GM18517 (cell line): ENCODE measurements around the gene ESYT2.

ENCODE experiments used
- ATAC-seq: cut with Tn5 transposase; IDR thresholded peaks from one replicate; pipeline ENCODE4 v1.9.1; 2021; ENCODE audit warnings: mild to moderate bottlenecking, moderate library complexity; ENCODE audit not compliant: unreplicated experiment

The ESYT2 gene

DNA sequence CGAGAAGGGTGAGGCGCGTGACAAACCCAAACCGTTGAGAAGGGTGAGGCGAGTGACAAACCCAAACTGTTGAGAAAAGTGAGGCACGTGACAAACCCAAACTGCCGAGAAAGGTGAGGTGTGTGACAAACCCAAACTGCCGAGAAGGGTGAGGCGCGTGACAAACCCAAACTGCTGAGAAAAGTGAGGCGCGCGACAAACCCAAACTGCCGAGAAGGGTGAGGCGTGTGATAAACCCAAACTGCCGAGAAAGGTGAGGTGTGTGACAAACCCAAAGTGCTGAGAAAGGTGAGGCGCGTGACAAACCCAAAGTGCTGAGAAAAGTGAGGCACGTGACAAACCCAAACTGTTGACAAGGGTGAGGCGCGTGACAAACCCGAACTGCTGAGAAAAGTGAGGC is 25.0 kb downstream of the ESYT2 start:
- ATAC-seq: no peak

DNA sequence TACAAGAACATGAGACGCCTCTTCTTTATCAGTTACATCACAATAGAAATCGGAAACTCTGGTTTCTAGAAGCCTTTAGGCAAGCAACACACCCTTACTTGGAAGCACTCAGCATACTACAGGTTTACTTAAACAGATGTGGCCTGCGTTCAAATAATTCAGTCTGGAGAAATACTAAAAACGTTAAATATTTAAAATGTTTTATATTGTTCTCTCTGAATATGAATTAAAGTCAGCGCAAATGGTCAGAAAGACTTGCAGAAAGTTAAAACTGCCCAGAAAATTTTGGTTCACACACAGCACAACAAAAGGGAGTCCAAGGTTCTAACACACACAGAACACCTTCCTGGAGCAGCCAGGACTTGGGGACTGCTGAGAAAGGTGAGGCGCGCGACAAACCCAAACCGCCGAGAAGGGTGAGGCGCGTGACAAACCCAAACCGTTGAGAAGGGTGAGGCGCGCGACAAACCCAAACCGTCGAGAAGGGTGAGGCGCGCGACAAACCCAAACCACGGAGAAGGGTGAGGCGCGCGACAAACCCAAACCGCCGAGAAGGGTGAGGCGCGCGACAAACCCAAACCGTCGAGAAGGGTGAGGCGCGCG is 25.8 kb downstream of the ESYT2 start:
- no peak for ATAC-seq

DNA sequence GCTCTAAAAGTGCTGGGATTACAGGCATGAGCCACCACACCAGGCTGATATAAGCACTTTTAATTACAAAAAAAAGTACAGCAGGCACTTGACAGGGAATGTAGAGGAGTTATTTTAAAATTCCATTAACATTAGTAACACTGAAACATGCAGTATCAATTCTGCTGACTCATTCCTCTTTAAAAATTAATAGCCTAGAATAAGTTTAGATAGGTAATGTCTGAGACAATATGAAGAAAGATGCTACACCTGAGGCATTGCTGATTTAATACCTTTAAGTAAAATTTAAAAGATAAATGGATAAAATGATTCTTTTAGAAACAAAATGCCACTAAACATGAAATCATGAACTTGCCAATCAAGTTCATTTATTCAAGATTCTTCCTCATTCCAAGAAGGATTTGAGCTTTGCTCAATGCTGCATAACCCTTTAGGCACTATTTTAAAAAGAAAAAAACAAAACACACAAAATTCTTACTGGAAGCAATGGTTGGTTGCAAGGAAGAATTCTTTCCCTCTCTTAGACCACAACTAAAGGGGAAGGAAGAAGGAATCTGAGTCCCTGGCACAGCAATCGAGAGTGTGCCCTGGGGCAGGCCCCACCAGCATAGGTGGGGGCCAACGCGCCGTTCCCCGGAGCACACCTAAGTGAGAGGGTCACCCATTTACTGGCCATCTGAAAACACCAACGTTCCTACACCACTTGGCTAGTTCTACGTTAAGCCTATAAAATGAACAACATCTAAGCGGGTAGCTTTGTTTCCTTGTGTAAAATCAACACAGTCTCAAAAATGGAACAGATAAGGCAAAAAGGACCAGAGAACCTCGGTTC is 26.6 kb downstream of the ESYT2 start:
- ATAC-seq: no peak

DNA sequence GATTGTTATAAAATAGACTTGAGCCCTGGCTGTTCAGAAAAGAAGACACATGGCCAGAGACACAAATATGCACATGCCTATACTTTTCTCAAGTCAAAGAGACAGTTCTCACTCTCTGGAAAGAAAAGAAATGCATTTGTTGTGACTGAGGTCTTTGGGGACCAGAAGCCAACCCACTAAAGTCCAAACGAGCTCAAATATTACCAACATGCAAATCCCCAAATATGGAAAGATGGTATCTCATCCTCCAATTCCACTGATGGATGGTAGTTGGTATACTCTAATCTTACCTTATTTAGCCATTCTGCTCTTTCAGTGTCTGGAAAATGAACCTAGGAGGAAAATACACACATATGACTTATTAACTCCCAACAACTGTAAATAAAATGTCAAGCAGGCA is 30.6 kb downstream of the ESYT2 start:
- no peak for ATAC-seq

DNA sequence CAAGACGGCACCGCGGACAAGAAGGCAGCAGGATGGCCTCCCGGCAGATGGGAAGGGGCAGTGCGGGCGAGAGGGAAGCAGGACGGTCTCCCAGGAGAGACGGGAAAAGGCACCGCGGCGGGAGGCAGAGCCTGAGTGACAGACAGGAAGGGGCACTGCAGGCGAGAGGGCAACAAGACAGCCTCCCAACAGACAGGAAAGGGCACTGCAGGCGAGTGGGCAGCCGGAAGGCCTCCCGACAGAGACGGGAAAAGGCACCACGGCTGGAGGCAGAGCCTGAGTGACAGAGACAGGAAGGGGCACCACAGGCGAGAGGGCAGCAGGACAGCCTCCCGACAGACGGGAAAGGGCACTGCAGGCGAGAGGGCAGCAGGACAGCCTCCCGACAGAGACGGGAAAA is 32.6 kb downstream of the ESYT2 start:
- ATAC-seq: no peak

DNA sequence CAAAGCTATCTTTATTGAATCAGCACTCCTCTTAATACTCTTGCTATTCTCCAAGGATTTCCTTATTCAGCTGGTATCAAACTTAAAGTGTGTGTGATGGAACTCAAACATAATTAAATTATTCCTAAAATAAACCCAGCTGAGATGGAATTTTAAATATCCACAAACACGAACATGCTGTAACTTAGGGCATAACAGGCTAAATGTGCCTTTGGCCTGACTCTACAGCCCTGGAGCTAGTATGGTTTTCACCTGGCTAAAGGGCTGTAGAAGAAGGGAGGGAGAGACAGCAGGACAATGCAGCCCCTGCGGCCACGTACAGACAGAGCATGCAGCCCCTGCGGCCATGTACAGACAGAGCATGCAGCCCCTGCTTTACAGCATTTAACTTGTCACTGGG is 34.0 kb downstream of the ESYT2 start:
- ATAC-seq: no peak

DNA sequence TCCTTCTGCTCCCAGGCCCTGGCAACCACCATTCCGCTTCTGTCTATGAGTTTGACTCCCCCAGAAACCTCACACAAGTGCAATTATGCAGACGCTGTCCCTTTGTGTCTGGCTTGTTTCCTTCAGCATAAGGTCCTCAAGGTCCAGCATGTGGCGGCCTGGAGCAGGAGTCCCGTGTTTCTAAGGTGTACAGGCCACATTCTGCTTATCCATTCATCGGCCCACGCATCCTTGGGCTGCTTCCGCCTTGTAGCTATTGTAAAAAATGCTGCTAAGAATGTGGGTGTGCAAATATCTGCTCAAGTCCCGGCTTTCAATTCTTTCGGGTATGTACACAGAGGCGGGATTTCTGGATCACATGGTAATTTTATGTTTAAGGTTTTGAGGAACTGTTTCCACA is 38.2 kb downstream of the ESYT2 start:
- ATAC-seq: no peak

DNA sequence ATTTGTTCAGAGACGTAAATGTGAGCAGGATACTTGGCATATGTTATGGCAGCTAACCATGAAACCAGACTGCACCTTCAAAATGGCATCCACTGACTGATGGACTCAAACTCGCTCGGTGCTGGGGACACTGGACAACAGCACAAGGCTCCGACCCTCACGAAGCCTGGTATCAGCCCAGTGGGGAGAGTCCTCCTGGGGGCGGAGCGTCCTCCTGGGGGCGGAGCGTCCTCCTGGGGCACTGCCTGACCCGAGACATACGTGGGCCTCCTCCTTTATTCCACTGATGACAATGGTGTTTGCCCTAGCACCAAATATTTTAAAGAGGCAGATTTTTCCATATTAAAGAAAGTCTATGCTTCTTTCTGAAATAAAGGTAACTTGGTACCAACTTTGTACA is 39.5 kb downstream of the ESYT2 start:
- no peak for ATAC-seq

DNA sequence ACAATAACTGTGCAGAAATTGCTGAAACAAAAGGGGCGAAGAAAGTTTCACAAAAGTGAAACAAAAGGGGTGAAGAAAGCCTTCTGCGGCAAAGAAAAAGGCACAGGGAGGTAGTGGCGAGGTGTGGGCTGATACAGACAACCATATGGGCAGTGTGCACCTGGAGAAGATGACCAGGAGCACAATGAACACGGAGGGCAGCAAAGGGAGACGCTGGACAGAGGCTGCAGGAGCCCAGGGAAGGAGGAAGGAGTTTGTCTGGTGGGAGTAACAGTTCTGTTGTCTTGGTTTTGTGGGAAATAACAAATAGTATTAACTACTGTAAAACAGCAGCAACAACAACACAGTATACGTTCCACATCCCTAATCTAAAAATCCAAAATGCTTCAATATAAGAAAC is 42.4 kb downstream of the ESYT2 start:
- ATAC-seq: no peak

DNA sequence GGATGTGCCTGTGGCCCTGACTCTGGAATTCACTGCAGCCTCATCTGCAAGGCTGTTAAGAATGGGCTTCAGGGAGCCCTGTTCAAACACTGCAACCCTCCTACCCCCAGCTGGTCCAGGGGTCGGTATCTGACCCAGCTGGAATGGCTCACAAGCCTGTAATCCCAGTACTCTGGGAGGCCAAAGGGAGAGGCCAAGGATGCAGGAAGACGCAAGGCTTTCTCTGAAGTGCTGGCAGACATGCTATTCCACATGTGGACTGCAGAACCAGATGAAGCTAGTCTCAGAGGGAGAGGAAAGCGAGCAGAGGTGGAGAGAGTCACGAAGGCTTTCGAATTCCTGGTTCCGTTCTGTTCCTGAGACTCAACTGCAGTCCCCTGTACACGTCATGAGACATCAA is 45.0 kb downstream of the ESYT2 start:
- ATAC-seq: no peak

DNA sequence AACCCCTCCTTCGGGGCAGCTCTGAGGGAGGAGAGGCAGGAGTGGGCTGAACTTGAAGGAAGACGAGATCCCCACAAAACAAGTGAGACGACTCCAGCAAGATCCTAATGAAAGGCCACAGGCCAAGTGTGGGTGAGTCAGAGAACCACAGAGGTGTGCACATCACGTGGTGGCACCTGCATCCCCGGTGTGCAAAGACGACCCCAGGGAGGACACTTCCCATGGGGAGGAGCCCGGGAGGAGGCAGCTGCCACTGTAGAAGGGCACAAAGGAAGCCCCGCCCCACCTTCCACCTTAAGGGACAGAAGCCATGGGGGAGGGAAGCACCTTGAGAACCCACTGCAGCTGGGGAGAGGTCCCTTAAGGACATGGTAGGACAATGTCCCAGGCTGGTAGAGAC is 45.7 kb downstream of the ESYT2 start:
- no peak for ATAC-seq

DNA sequence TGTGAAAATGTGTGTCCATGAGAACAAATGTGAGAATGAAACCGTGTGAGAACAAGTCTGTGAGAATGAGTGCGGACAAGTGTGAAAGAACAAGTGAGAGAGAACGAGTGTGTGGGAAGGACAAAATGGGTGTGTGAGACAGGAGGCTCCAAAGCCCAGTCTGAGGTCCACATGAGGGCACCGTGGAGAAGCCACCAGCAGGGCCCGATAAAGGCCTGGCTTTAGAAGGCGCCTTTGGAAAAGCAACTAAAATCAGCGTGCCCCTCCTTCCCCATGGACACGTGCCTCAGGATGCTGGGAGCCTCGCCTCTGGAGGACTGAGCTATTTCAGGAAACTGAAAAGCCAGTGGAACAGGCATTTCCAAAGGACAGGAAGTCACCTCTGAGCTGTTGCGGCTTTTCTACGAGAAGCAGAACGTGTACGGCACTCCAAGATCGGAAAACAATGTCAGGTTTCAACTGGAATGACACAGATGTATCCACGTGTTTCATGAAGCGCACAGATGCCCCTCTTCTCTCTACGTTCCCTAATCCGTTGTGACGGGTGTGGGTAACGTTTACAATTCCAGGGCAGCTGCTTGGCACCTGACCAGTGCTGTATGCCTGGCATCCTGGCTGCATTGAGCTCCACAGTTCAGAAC is 46.4 kb downstream of the ESYT2 start:
- ATAC-seq: no peak

DNA sequence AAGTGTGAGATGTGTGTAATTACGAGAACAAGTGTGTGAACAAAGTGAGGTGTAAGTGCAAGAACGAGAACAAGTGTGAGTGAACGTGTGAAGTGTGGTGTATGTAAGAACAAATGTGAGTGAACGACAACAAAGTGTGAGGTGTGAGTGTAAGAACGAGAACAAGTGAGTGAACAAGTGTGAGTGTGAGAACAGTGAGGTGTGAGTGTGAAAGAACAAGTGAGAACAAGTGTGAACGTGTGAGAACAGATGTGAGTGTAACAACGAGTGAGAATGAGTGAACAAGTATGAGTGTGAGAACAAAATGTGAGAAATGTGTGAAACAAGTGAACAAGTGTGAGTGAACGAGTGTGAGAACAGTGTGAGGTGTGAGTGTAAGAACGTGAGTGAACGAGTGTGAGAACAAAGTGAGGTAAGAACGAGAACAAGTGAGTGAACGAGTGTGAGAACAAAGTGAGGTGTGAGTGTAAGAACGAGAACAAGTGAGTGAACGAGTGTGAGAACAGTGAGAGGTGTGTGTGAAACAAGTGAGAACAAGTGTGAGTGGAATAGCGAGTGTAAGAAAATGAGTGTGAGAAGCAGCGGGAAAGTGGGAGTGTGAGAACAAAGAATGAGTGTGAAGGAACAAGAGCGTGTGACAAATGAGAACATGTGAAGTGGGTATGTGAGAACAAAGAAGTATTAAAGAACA is 47.2 kb downstream of the ESYT2 start:
- ATAC-seq: no peak

DNA sequence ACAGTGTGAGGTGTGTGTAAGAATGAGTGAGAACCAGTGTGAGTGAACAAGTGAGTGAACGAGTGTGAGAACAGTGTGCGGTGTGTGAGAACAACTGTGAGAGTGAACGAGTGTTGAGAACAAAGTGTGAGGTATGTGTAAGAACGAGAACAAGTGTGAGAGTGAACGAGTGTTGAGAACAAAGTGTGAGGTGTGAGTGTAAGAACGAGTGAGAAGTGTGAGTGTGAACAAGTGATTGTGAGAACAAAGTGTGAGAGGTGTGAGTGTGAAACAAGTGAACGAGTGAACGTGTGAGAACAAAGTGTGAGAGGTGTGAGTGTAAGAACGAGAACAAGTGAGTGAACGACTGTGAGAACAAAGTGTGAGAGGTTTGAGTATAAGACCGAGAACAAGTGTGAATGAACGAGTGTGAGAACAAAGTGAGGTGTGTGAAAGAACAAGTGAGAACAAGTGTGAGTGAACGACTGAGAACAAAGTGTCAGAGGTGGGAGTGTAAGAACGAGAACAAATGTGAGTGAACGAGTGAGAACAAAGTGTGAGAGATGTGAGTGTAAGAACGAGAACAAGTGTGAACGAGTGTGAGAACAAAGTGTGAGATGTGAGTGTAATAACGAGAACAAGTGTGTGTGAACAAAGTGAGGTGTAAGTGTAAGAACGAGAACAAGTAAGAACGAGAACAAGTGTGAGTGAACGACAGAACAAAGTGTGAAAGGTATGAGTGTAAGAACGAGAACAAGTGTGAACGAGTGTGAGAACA is 47.9 kb downstream of the ESYT2 start:
- no peak for ATAC-seq

DNA sequence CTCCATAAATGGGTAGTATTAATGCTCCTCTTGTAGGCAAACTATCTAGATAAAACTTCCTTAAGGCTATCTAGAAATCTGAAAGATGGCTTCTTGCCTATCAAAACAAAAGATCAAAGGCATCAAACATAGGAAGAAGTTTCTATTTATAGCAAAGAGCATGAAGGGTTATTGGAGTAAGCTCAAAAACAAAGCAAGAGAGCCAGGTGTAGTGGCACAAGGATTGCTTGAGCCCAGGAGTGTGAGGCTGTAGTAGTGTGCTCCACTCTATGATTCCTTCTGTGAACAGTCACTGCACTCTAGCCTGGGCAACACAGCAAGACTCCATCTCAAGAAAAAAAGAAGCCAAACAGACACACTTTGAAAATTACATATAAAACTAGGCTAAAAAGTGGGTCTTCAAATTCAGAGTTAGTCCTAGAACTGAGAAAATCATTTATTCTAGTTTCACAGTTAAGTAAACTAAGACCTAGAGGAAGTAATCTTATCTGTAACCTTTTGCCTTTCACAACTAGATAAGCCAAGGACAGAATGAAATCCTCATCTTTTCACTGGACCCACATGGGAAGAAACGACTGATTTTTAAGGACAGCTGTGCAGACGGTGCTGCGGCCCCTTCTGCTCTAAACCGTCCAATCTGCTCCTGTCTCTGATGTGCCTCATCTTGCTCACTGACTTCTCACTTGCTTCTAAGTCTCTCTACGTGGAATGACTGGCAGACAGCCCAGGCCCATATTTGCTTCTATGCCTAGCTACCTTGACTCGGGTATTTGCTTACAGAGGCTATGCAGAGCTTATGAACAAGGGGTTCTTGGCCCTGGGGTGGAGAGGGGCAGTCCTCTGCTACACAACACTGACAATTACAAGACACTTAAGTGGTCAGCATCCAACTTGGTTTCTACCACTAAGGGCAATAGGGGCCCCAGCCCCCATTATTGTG is 50.0 kb downstream of the ESYT2 start:
- no peak for ATAC-seq

DNA sequence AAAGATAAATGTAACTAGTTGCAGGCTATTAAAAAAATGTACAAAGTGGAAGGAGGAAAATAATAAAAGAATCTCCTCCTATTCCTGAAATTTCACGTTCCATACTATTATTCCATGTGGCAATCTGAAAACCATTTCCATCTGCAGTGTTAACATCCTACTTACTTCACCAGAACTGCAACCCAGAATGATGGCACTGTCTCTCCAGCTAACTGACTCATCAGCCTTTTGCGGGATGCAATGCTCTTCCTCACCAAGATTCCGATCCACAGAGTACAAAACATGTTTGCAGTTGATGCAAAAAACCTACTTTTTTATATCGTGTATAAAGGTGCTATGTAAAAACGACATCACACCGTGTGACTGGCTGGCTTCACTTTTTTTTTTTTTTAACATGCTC is 50.8 kb downstream of the ESYT2 start:
- ATAC-seq: no peak

DNA sequence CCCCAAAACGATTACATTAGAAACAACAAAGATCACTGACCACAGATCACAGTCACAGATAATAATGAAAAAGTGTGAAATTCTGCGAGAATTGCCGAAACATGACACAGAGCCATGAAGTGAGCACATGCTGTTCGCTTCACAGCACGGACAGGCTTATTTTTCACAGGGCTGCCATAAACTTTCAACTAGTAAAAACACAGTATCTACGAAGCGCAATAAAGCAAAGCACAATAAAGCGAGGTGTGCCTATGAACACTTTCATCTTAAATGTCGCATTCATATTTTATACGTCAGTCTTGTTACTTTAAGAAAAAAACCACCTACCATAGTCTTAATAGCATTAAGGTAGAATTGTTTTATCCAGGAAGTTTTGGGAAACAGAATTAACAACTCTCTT is 51.5 kb downstream of the ESYT2 start:
- no peak for ATAC-seq

DNA sequence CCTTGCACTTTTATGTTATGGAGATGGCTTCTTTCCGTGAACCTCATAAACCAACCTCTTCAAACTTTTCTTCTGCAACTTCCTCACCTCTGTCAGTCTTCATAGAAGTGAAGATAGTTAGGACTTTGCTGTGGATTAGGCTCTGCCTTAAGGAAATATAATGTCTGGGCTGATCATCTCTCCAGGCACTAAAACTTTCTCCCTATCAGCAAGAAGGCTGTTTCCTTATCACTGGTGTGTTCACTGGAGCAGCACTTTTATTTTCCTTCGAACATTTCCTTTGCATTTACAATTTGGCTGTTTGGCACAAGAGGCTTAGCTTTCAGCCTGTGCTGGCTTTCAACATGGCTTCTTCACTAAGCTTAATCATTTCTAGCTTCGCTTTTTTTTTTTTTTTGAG is 52.8 kb downstream of the ESYT2 start:
- no peak for ATAC-seq

DNA sequence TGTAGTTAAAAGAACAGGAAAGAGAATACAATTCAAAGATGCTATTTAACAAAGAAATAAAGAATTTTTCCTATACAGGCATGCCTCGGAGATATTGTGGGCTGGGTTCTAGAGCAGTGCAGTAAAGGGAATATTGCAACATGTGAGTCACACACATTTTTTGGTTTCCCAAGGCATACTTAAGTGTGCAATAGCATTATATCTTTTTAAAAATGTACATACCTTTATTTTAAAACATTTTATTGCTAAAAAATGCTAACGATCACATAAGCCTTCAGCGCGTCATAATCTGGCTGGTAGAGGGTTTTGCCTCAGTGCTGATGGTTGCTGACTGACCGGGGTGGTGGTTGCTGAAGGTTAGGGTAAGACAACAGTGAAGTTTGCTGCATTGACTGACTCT is 54.4 kb downstream of the ESYT2 start:
- ATAC-seq: no peak

DNA sequence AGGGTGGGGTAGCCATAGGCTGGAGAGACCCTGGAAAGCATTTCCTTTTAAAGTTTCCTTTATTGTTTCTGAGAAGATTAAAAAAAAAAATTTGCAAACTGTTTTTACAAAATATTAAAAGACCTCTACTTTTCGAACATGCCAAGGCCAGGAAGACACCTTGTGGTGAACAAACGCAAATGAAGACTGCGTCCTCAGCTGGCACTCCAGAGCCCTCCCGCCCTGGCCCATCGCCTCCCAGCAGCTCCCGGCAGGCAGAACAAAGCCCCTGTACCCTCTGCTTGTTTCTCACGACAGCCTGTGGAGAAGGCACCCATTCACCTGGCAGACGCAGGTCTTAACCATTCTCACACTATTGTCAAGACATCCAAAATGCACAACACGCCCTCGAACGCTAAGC is 56.4 kb downstream of the ESYT2 start:
- no peak for ATAC-seq
